Measurements from ENCODE around the gene LONRF2.

DNA sequence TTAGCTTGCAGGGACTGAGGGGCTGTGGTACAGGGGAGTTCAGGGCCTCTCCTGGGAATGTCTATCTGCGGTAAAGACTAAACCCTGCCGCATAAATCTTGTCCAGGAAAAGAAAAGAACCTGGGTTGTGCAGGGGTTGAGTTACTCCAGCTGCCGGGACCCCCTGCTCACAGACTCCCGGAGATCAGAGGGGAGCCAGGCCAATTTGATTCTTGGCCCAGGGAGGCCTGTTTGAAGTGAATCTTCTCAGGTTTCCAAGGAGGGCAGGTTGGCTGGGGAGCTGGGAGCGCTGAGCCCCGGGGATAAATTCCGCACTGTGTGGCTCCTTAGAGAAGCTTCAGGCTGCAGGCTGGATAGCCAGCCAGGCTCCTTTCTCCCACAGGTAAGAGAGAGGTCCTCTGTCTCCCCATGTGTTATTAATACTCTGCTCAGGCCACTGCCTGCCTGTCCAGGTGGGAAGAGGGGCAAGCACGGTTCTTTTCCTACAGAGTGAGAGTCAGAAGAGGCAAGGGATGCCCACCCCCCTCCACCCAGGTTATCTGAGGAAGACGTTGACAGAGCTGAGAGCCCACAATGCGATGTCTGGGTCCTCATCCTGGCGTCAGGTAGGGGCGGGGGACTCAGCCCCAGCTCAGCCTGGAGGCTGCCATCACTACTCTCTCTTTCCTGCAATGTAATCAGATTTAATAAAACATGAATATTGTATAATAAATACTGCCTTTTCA lies 82.7 kb downstream of the LONRF2 start:
- TF ChIP-seq, protein P1, sequence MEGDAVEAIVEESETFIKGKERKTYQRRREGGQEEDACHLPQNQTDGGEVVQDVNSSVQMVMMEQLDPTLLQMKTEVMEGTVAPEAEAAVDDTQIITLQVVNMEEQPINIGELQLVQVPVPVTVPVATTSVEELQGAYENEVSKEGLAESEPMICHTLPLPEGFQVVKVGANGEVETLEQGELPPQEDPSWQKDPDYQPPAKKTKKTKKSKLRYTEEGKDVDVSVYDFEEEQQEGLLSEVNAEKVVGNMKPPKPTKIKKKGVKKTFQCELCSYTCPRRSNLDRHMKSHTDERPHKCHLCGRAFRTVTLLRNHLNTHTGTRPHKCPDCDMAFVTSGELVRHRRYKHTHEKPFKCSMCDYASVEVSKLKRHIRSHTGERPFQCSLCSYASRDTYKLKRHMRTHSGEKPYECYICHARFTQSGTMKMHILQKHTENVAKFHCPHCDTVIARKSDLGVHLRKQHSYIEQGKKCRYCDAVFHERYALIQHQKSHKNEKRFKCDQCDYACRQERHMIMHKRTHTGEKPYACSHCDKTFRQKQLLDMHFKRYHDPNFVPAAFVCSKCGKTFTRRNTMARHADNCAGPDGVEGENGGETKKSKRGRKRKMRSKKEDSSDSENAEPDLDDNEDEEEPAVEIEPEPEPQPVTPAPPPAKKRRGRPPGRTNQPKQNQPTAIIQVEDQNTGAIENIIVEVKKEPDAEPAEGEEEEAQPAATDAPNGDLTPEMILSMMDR (optimal IDR thresholded peaks at IDR 0.05 in 1 of 3, IDR thresholded peaks at IDR 0.05 in 1 of 3, conservative IDR thresholded peaks at IDR 0.05 in 1 of 3; ENCODE audit: extremely low read depth in 1 of 3, insufficient read depth in 2 of 3, low read length in 3 of 3) = no peak
- TF ChIP-seq EZH2 (IDR thresholded peaks at IDR 0.05; ENCODE audit: low read length) = no peak

Measured in keratinocyte (primary cell).